HG03457 (cell line): ENCODE data around the gene LRIF1.
"Not testable (repeated sequence)": the region's sequence is repeated elsewhere in the genome, so short reads cannot be mapped to it uniquely, and the experiment has no call there.

Experiments used
- ATAC-seq: cut with Tn5 transposase; IDR thresholded peaks from one replicate; pipeline ENCODE4 v1.9.1; 2021; ENCODE audit warnings: moderate number of reproducible peaks; ENCODE audit not compliant: unreplicated experiment

LRIF1 gene, protein sequence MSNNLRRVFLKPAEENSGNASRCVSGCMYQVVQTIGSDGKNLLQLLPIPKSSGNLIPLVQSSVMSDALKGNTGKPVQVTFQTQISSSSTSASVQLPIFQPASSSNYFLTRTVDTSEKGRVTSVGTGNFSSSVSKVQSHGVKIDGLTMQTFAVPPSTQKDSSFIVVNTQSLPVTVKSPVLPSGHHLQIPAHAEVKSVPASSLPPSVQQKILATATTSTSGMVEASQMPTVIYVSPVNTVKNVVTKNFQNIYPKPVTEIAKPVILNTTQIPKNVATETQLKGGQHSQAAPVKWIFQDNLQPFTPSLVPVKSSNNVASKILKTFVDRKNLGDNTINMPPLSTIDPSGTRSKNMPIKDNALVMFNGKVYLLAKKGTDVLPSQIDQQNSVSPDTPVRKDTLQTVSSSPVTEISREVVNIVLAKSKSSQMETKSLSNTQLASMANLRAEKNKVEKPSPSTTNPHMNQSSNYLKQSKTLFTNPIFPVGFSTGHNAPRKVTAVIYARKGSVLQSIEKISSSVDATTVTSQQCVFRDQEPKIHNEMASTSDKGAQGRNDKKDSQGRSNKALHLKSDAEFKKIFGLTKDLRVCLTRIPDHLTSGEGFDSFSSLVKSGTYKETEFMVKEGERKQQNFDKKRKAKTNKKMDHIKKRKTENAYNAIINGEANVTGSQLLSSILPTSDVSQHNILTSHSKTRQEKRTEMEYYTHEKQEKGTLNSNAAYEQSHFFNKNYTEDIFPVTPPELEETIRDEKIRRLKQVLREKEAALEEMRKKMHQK

DNA sequence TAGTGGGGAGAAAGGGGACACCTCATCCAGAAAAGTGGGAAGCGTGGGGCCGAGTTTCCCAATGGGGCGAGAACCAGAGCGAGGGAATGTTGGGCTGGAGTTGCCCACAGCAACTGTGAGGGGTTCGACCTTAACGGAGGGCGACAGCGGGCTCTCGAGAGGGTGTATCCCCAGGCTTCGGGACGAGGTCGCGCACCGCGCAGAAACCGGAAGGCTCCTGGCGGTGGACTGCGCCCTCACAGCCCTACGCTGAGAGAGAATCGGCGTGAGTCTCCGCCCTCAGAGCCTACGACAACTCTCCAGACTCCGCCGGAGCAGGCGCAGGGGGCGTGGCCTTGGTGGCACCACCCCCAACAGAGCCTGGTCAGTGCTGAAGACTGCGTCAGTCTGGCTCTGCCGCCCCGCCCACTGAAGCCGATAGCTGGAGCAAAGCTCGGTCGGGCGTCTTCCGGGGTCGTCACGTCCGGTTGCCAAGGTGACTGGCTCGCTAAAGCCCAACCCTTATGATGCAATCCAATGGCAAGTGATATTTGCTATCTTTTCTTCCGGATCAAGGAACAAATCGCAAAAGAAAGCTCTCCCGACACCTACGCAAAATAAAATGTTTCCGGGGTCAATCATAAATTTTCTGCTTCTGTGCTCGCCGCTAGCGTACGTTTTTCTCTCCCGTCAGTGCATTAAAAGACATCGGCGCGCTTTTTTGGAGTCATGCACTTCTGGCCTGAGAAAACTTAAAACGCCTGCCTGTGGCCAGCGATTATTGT lies at the start of gene LRIF1:
LRIF1 (minus strand) TSS at position 232 of the 764 bp plus-strand sequence. CDS start 234 bp downstream, outside the sequence.
- ATAC-seq, result peak; percentile 93

DNA sequence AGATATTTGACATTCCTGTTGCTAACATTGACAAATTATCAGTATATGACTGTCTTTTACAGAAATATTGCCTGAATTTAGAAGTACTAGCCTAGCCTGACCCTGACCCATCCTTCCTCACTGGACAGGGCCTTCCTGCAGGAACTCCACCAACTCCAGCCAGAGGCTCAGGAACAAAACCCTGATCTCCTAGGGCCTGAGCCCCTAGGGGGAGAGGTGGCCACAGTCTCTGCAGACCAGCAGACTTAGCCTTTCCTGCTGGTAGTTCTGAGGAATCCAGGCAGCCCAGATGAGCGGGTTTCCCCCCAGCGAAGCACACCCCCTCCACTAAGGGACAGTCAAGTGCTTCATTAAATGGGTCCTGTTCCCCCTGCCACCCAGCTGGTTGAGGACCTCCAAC lies 44.3 kb upstream of the LRIF1 start:
- no peak for ATAC-seq

GRCh38 chr1:111006556-111006955 lies 42.8 kb upstream of the LRIF1 start:
- ATAC-seq, result no peak

DNA sequence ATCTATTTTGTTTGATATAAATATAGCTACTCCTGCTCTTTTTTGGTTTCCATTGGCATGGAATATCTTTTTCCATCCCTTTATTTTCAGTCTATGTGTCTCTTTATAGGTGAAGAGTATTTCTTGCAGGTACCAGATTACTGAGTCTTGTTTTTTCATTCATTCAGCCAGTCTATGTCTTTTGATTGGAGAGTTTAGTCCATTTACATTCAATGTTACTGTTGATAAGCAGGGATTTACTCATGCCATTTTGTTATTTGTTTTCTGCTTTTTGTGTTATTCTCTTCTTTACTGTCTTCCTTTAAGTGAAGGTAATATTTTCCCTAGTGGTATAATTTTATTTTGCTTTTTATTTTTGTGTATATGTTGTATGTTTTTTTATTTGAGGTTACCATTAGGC lies 35.9 kb upstream of the LRIF1 start:
- ATAC-seq, result not testable (repeated sequence)

DNA sequence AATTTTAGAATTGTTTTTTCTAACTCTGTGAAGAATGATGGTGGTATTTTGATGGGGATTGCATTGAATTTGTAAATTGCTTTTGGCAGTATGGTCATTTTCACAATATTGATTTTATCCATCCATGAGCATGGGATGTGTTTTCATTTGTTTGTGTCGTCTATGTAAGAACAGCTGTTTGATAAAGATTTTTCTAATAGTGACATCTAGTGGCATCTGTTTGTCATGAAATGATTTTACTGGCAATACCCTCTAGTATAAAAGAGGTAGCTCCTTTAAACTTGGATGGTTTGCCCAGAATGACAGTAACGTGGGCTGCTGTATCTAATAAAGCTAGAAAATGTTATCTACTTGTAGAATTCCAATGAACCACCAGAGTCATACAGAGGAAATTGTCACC lies 28.6 kb upstream of the LRIF1 start:
- ATAC-seq, result not testable (repeated sequence)

DNA sequence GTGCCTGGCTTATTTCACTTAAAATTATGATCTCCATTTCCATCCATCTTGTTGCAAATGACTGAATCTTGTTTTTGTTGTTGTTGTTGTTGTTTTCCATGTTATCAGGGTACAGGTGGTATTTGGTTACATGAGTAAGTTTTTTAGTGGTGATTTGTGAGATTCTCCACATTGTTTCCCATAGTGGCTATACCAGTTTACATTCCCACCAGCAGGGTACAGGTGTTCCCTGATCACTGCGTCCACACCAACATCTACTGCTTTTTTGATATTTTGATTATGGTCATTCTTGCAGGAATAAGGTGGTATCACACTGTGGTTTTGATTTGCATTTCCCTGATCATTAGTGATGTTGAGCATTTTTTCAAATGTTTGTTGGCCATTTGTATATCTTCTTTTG lies 27.6 kb upstream of the LRIF1 start:
- not testable (repeated sequence) for ATAC-seq

GRCh38 chr1:110990541-110990940 lies 26.8 kb upstream of the LRIF1 start:
- ATAC-seq, result no peak

GRCh38 chr1:110986407-110986891 lies 22.7 kb upstream of the LRIF1 start:
- no peak for ATAC-seq

- ATAC-seq, result no peak
These were observed 18.6 kb upstream of the LRIF1 start for GRCh38 chr1:110982320-110982719.

GRCh38 chr1:110979154-110979553 lies 15.4 kb upstream of the LRIF1 start:
- ATAC-seq, result no peak

- no peak for ATAC-seq
These were observed 12.4 kb upstream of the LRIF1 start for GRCh38 chr1:110976089-110976488.

- ATAC-seq, result no peak
These were observed 11.5 kb upstream of the LRIF1 start for GRCh38 chr1:110975265-110975664.

- ATAC-seq, result no peak
These were observed 3.5 kb upstream of the LRIF1 start for GRCh38 chr1:110967256-110967655.

- ATAC-seq, result no peak
These were observed 757 bp upstream of the LRIF1 start for GRCh38 chr1:110964455-110964903.

DNA sequence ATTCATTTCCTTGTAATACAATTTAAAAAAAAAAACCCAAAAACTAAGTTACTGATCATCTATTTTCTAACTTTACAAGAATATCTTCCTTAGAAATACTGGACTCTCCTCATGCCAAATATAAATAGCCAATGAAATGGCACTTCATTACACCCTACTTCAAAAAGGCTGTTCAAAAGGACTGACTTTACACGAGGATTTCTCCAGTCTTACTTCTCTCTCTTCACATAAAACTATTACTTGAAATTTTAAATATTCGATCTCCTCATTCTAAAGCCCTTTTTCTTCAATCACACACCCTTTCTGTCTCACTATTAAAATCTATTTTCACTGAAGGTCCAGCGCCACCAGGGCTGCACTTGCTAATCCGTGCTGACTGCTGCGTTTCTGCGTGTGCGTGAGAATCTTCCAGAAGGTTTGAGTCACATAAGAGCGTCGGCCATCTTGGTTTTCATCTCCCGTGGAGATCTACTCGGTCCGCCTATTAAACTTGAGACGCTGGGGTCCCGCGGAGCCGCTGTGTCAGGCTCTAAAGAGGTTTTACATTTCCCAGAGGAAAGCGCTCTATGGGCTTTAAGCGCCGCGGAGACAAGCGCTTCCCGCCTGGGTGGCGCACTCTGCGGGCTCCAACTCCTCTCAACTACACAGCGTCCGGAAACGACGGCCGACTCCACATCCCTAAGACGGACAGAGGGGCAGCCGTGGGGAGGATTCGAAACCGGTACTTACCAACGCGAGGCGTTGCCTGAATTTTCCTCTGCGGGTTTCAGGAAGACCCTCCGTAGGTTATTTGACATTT lies 631 bp downstream of the LRIF1 start:
- ATAC-seq, result no peak

GRCh38 chr1:110961902-110962301 lies 1.8 kb downstream of the LRIF1 start:
- no peak for ATAC-seq

DNA sequence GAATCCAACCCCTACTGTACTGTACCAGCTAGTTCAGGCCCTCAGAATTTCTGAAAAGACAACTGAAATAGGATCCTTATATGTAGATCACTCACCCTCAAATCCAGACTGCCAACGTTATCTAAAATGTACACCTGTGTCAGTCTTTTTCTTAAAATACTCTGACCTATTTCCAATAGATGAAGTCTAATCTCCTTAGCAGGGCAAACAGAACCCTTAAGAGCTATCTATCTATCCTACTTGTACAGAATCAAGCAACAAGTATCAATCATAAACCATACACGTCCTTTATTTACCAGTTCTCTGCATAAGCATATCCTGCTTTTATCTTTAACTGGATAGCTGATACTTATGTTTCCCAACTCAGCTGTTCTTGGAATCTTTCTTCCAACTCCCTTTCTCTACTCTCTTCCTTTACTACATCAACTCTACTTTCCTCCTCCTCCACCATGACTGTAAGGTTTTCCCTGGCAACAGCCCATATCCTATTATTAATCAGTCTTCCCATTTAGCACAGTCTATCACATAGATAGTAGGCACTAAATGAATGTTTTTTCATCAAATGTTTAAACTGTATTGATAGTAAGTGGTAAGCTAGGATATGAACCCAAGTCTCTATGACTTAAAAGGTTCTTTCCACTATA lies 2.8 kb downstream of the LRIF1 start:
- ATAC-seq, result no peak

DNA sequence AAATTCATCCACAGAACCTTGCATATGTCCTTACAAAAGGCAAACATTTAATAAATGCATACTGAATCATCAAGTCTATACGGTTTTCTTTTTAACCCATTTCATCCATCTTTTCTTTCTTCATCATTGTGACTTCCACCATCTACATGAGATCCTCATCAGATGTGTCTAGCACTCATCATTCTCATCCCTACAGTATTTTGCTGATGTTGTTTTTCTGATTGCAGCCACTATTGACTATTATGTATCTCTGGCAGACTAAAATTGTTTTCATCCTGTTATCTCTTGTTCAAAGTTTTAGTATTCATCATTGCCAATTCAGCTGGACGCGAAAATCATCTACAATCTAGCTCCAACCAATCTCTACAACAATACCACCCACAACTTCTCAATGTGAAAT lies 5.9 kb downstream of the LRIF1 start:
- ATAC-seq, result no peak

- no peak for ATAC-seq
These were observed 7.1 kb downstream of the LRIF1 start for GRCh38 chr1:110956586-110956985.

DNA sequence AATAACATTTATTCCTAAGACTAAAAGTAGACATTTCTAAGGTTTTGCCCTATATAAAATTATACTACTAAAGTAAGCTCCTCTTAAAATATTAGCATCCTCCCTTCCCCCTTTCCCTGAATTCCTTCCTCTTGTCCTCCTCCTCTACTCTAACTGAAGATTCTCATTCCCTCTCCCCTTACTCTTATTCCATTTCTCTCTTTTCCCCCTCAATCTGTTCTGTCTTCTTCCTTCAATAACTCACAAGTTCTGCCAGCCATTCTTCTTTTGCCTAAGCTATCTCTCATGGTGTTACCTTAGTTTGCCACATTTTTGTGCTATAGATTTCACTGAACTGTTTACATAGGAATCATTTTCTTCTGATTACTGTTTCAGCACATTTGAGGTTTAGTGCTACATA lies 10.7 kb downstream of the LRIF1 start:
- no peak for ATAC-seq
